K562 (cell line): Measurements from ENCODE around the gene ZBTB48. TPM values are rescaled to one million over a fixed set of nuclear protein-coding genes. Genes with fewer than 3 reads are reported as not detected.

Experiments
- AFF4 ChIP-seq: sonication (generic); formaldehyde crosslinking; IDR thresholded peaks from 2 replicates; pipeline ENCODE4 v1.8.0; 2023; ENCODE audit warnings: mild to moderate bottlenecking, missing genetic modification reagents
- E2F3 ChIP-seq: fragments of 250-450 bp; sonication (Bioruptor Pico); IDR thresholded peaks from 2 replicates; pipeline ENCODE4 v1.4.0; 2020; ENCODE audit warnings: mild to moderate bottlenecking
- ZNF140 ChIP-seq: fragments of 250-450 bp; sonication (Bioruptor Pico); IDR thresholded peaks from 2 replicates; pipeline ENCODE4 v1.8.0; 2021; ENCODE audit warnings: moderate library complexity, mild to moderate bottlenecking, inconsistent platforms
- ZNF449 ChIP-seq: fragments of 250-450 bp; sonication (Bioruptor Pico); IDR thresholded peaks from 2 replicates; pipeline ENCODE4 v1.8.0; 2022; ENCODE audit warnings: moderate library complexity, mild to moderate bottlenecking, inconsistent platforms
- polyA plus RNA-seq, 8 experiments: library from polyadenylated mRNA; depleted of rRNA in 4 of 8; stranded (reverse) in 5 of 8; unstranded in 3 of 8; fragments of >200 nt; fragmentation: Nextera tagmentation in 2 of 8; fragmentation: Illumina TruSeq in 1 of 8; extraction: Ambion mirVana in 2 of 8; extraction: Trizol in 1 of 8; gene quantifications; 2 replicates each; pipeline versions ENCODE4 v1.2.1 to v1.2.3, GENCODE V29; 2011 to 2014; ENCODE audit warnings: inconsistent platforms in 1 of 8, missing spikeins in 1 of 8
- total RNA-seq, 7 experiments: library from RNA; depleted of rRNA in 6 of 7; stranded (reverse); fragments of >200 nt in 6 of 7; fragmentation: Illumina TruSeq in 2 of 7; extraction: Trizol in 2 of 7; gene quantifications; 2 replicates each; pipeline versions ENCODE4 v1.2.1 to v1.2.3, GENCODE V29; 2011 to 2021; ENCODE audit warnings: low replicate concordance in 1 of 7

The ZBTB48 gene
- total and polyA plus RNA-seq, 9 of the 15 experiments (the other 6 are each of a cell fraction or from before 2014, with no cell fraction given): 1.9 to 66.9 (median 29.5) TPM

- TF ChIP-seq AFF4 (CRISPR knock-in tag) (no peak), ZNF140 (CRISPR knock-in tag) (no peak), E2F3 (CRISPR knock-in tag) (no peak), ZNF449 (CRISPR knock-in tag) (no peak)
Measured at GRCh38 chr1:6544831-6545230, 35.0 kb upstream of the ZBTB48 start (continued).
